Activated CD4-positive, alpha-beta T cell treated with anti-CD3 and anti-CD28 coated beads for 36 hours (primary cell): ENCODE results near the gene TMEM186. TPM values are rescaled to one million over a fixed set of nuclear protein-coding genes. Genes with fewer than 3 reads are reported as not detected.
"Not testable (repeated sequence)": the region's sequence is repeated elsewhere in the genome, so short reads cannot be mapped to it uniquely, and the experiment has no call there.

ENCODE experiments used
- ATAC-seq: fragments of 200-7000 bp; cut with Tn5 transposase; one replicate; pipeline ENCODE4 v1.10.0; 2021; ENCODE audit warnings: mild to moderate bottlenecking, moderate library complexity
- CTCF ChIA-PET: fragments of 350-600 bp; sonication (Branson Sonifier 250); formaldehyde crosslinking; loops from one replicate; lab custom pipeline; 2021; ENCODE audit warnings: antibody characterized with exemption; lab: Charles Lee
- POLR2A ChIA-PET: fragments of 350-600 bp; sonication (Branson Sonifier 250); formaldehyde crosslinking; loops from one replicate; lab custom pipeline; 2021; ENCODE audit warnings: antibody characterized with exemption, inconsistent platforms; lab: Charles Lee
- DNase-seq: peaks from one replicate; pipeline ENCODE4 v3.0.0-alpha.2; 2020
- H3K27ac Mint-ChIP-seq: one replicate; pipeline ENCODE4 v1.8.0; 2021; ENCODE audit warnings: mixed read lengths
- H3K27me3 Mint-ChIP-seq: one replicate; pipeline ENCODE4 v1.8.0; 2021; ENCODE audit warnings: mixed read lengths
- H3K36me3 Mint-ChIP-seq: one replicate; pipeline ENCODE4 v1.8.0; 2021; ENCODE audit warnings: low read depth, mixed read lengths
- H3K4me1 Mint-ChIP-seq: one replicate; pipeline ENCODE4 v1.8.0; 2021; ENCODE audit warnings: mixed read lengths
- H3K4me3 Mint-ChIP-seq: one replicate; pipeline ENCODE4 v1.8.0; 2021; ENCODE audit warnings: mild to moderate bottlenecking, moderate library complexity, mixed read lengths
- H3K9me3 Mint-ChIP-seq: one replicate; pipeline ENCODE4 v1.8.0; 2021; ENCODE audit warnings: low read depth, mixed read lengths
- intact Hi-C, 2 experiments: fragments of 100-400 bp; cut with DNase I in 1 of 2; cut with micrococcal nuclease in 1 of 2; formaldehyde crosslinking; loops; one replicate each; pipeline versions ENCODE4 v1.14.2 to v1.15.1; 2022 to 2024; cut with DNase I, micrococcal nuclease
- total RNA-seq, 2 experiments: library from RNA; stranded (reverse); gene quantifications; one replicate each; pipeline ENCODE4 v1.2.3, GENCODE V29; 2021

The TMEM186 gene
- total RNA-seq, 2 experiments from 2014 or later: 9.4 to 14.5 TPM

GRCh38 chr16:8751481-8752311 is 45.7 kb downstream of the TMEM186 start:
- POLR2A ChIA-PET: no interaction called here
- H3K4me3 Mint-ChIP-seq: no peak overlapping the region
- intact Hi-C loops: no loop called here
- H3K27ac Mint-ChIP-seq: no peak overlapping the region
- H3K9me3 Mint-ChIP-seq: no peaks in the 10 kb centered on the region
- DNase-seq: no peak
- ATAC-seq: no peak
- no peaks in the 10 kb centered on the region for H3K36me3 Mint-ChIP-seq
- H3K4me1 Mint-ChIP-seq: no peaks in the 10 kb centered on the region
- CTCF ChIA-PET: no interaction called here
- no peaks in the 10 kb centered on the region for H3K27me3 Mint-ChIP-seq

GRCh38 chr16:8748944-8749343 is 48.5 kb downstream of the TMEM186 start:
- H3K27me3 Mint-ChIP-seq, H3K4me3 Mint-ChIP-seq, POLR2A ChIA-PET, H3K36me3 Mint-ChIP-seq, H3K4me1 Mint-ChIP-seq, H3K9me3 Mint-ChIP-seq, ATAC-seq, DNase-seq, intact Hi-C loops, CTCF ChIA-PET, H3K27ac Mint-ChIP-seq: not testable (repeated sequence)

Other genes starting within 250 kb of the TMEM186 start
- gene TMEM114, start 207.1 kb downstream of the TMEM186 start, total RNA-seq: not detected
- gene METTL22, start 175.9 kb downstream of the TMEM186 start, total RNA-seq: 10 to 100 TPM; 32.3 to 45.8 TPM
- gene ABAT, start 123.0 kb downstream of the TMEM186 start, total RNA-seq: 1 to 10 TPM; 5.4 to 6.0 TPM
- gene PMM2, start 200 bp upstream of the TMEM186 start, total RNA-seq: 10 to 100 TPM; 38.3 to 39.0 TPM
- gene CARHSP1, start 71.4 kb upstream of the TMEM186 start, total RNA-seq: 10 to 100 TPM; 49.4 to 64.5 TPM
- not detected for gene LITAFD, start 84.7 kb upstream of the TMEM186 start, total RNA-seq
- gene USP7, start 166.3 kb upstream of the TMEM186 start, total RNA-seq: 100 to 1,000 TPM; 165 to 198 TPM